Keratinocyte (primary cell): Measurements from ENCODE around the gene VPS4B. TPM values are rescaled to one million over a fixed set of nuclear protein-coding genes. Genes with fewer than 3 reads are reported as not detected.

Source experiments
- DNase-seq: peaks from one replicate; pipeline ENCODE4 v3.0.0-alpha.2; 2011; ENCODE audit warnings: low read depth, missing footprints, low spot score
- FAIRE-seq: peaks from 2 replicates; lab custom pipeline; 2011; peaks lifted over from hg19 to GRCh38; lab: Jason Lieb, UNC
- H2AFZ ChIP-seq: 2 replicates; pipeline ENCODE4 v1.6.0; 2012; ENCODE audit warnings: low read length, control low read depth, inconsistent platforms; ENCODE audit not compliant: control insufficient read depth
- H3K27ac ChIP-seq: 2 replicates; pipeline ENCODE4 v1.5.1; 2011; ENCODE audit warnings: low read length; ENCODE audit not compliant: control insufficient read depth, insufficient read depth
- H3K27me3 ChIP-seq: 3 replicates; pipeline ENCODE4 v1.6.0; 2011; ENCODE audit warnings: low read length; ENCODE audit not compliant: control insufficient read depth, insufficient read depth; ENCODE audit errors: extremely low read depth
- H3K36me3 ChIP-seq, 2 experiments: 2 replicates in 1 of 2; 3 replicates in 1 of 2; pipeline ENCODE4 v1.5.1; 2011; ENCODE audit warnings: low read length in 2 of 2, mild to moderate bottlenecking in 1 of 2; ENCODE audit not compliant: control insufficient read depth in 2 of 2, insufficient read depth in 2 of 2; ENCODE audit errors: extremely low read depth in 1 of 2
- H3K4me1 ChIP-seq: 3 replicates; pipeline ENCODE4 v1.5.1; 2011; ENCODE audit warnings: low read length; ENCODE audit not compliant: control insufficient read depth, insufficient read depth; ENCODE audit errors: extremely low read depth
- H3K4me2 ChIP-seq: 3 replicates; pipeline ENCODE4 v1.6.0; 2011; ENCODE audit warnings: low read depth, low read length; ENCODE audit not compliant: control insufficient read depth, insufficient read depth; ENCODE audit errors: extremely low read depth
- H3K4me3 ChIP-seq, 3 experiments: fragments of 200-600 bp in 1 of 3; sonication (generic) in 1 of 3; 2 replicates in 2 of 3; 3 replicates in 1 of 3; pipeline ENCODE4 v1.5.1; 2011 to 2016; ENCODE audit warnings: low read length in 3 of 3, mild to moderate bottlenecking in 3 of 3, control low read depth in 2 of 3, inconsistent platforms in 1 of 3, low read depth in 1 of 3, mixed read lengths in 1 of 3, mixed run types in 1 of 3, moderate library complexity in 1 of 3; ENCODE audit not compliant: control insufficient read depth in 2 of 3, insufficient read depth in 2 of 3; ENCODE audit errors: extremely low read depth in 1 of 3
- H3K79me2 ChIP-seq: 2 replicates; pipeline ENCODE4 v1.6.0; 2012; ENCODE audit warnings: low read length; ENCODE audit not compliant: control insufficient read depth, insufficient read depth
- H3K9ac ChIP-seq: 3 replicates; pipeline ENCODE4 v1.6.0; 2011; ENCODE audit warnings: low read length; ENCODE audit not compliant: control insufficient read depth, insufficient read depth; ENCODE audit errors: extremely low read depth
- H3K9me1 ChIP-seq: 3 replicates; pipeline ENCODE4 v1.6.0; 2011; ENCODE audit warnings: low read length; ENCODE audit not compliant: control insufficient read depth, insufficient read depth; ENCODE audit errors: extremely low read depth
- H3K9me3 ChIP-seq: 2 replicates; pipeline ENCODE4 v1.5.1; 2012; ENCODE audit warnings: low read depth, low read length; ENCODE audit not compliant: control insufficient read depth
- H4K20me1 ChIP-seq: 3 replicates; pipeline ENCODE4 v1.6.0; 2011; ENCODE audit warnings: low read length; ENCODE audit not compliant: control insufficient read depth, insufficient read depth; ENCODE audit errors: extremely low read depth
- EZH2 ChIP-seq: IDR thresholded peaks from one replicate; pipeline ENCODE4 v1.6.1; 2012; ENCODE audit warnings: inconsistent platforms, mild to moderate bottlenecking, low read length, moderate library complexity
- dilution Hi-C: fragments of 300-500 bp; cut with MboI; formaldehyde crosslinking; loops from one replicate; pipeline ENCODE4 v1.7.0; 2020; ENCODE audit warnings: low sequenced_read_pairs; ENCODE audit not compliant: extremely low pct_ligation_motif_present
- polyA plus RNA-seq, 5 experiments: library from polyadenylated mRNA; depleted of rRNA in 3 of 5; stranded (reverse) in 3 of 5; stranded (forward) in 1 of 5; unstranded in 1 of 5; fragments of >200 nt; gene quantifications; 1 replicate in 1 of 5; 2 replicates in 3 of 5; 3 replicates in 1 of 5; pipeline versions ENCODE4 v1.2.1 to v1.2.3, GENCODE V29; 2011 to 2012; ENCODE audit warnings: missing spikeins in 2 of 5, low read depth in 1 of 5, low replicate concordance in 1 of 5
- TF ChIP-seq, protein P1 (sequence below), 3 experiments: IDR thresholded peaks in 1 of 3; conservative IDR thresholded peaks in 1 of 3; optimal IDR thresholded peaks in 1 of 3; 2 replicates in 2 of 3; 3 replicates in 1 of 3; pipeline versions ENCODE3 to v1.5.1; 2011; ENCODE audit warnings: low read length in 3 of 3, mild to moderate bottlenecking in 3 of 3, moderate library complexity in 2 of 3, control low read depth in 1 of 3, inconsistent platforms in 1 of 3; ENCODE audit not compliant: insufficient read depth in 2 of 3; ENCODE audit errors: extremely low read depth in 1 of 3

Gene VPS4B
- polyA plus RNA-seq, 1 donor (not counting 4 experiments of a cell fraction or from before 2014, with no cell fraction given), result 65.3 TPM

DNA sequence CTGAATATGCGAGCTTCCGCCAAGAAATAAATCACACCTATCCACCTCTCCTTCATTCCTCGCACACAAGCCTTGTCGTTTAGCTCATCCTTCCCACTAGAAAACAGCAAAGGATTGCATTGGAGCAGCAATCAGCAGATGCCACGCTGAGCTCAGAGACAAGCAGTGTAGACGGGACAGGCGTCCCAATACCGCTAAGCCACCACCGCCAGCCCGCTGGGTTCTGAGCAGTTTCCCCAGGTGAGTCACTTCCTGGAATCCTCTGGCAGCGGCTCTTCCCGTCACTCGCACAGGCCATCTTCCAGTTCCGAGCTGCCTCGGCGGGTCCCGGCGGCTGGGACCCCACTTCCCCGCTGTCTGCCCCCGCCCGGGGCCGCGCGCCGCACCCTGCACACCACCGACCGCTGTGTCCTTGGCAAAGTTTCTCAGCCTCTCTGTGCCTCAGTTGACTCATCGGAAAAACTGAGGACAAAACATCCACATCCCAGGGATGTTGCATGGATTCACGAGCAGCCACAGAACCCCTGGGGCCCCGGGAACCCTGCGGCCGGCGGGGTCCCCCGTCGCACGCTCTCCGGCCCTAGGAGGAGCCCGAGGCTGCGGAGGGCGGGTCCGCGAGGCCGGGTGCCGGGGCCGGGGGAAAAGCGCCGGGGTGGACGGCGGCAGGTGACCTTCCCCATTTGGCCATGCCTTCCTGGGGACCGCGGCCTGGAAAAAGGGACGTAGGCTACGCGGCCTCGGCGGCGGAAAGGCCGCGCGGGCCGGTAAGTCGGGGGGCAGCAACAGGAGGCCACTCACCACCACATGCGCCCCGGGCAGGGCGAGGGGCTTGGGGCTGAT is 55.8 kb downstream of the VPS4B start:
- no peak for TF ChIP-seq EZH2
- TF ChIP-seq, protein P1, sequence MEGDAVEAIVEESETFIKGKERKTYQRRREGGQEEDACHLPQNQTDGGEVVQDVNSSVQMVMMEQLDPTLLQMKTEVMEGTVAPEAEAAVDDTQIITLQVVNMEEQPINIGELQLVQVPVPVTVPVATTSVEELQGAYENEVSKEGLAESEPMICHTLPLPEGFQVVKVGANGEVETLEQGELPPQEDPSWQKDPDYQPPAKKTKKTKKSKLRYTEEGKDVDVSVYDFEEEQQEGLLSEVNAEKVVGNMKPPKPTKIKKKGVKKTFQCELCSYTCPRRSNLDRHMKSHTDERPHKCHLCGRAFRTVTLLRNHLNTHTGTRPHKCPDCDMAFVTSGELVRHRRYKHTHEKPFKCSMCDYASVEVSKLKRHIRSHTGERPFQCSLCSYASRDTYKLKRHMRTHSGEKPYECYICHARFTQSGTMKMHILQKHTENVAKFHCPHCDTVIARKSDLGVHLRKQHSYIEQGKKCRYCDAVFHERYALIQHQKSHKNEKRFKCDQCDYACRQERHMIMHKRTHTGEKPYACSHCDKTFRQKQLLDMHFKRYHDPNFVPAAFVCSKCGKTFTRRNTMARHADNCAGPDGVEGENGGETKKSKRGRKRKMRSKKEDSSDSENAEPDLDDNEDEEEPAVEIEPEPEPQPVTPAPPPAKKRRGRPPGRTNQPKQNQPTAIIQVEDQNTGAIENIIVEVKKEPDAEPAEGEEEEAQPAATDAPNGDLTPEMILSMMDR (optimal IDR thresholded peaks at IDR 0.05 in 1 of 3, IDR thresholded peaks at IDR 0.05 in 1 of 3, conservative IDR thresholded peaks at IDR 0.05 in 1 of 3; ENCODE audit: extremely low read depth in 1 of 3, insufficient read depth in 2 of 3, low read length in 3 of 3), result no peak
- dilution Hi-C loops, result no loop called here
- Histone ChIP-seq H3K9me3 (no peaks in the 10 kb centered on the region), H3K9ac (peak overlapping the region; percentile 94), H3K27me3 (no peaks in the 10 kb centered on the region), H3K4me2 (peak overlapping the region; percentile 87), H3K4me1 (peaks cover 16% of the 10 kb centered on the region), H3K9me1 (no peaks in the 10 kb centered on the region), H3K27ac (peak overlapping the region; percentile 54), H3K4me3 (peak overlapping the region; percentile 64 to 97 (median 86)), H3K36me3 (peaks cover 4 to 13% of the 10 kb centered on the region in 2 experiments), H3K79me2 (peaks cover 46% of the 10 kb centered on the region), H4K20me1 (no peaks in the 10 kb centered on the region), H2AFZ (peak overlapping the region; percentile 20)
- peak; percentile 23 for FAIRE-seq
- no peak for DNase-seq

DNA sequence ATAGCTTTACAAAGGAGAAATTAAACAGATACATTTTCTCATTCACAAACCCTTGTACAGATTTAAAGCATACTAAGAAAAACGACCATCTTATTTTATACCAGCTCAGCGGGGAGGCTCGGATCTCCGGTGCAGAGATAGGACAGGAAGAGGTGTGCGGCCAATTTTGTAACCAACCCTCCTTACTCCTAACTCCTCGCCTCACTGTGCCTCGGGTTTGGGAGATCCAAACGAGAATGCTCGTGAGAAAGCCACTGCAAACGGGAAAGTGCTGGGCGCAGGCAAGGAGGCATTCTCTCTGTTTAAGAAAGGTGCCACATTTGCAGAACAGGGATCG is 56.4 kb downstream of the VPS4B start:
- Histone ChIP-seq H3K36me3 (peaks cover 6 to 17% of the 10 kb centered on the region in 2 experiments), H3K9me3 (no peaks in the 10 kb centered on the region), H3K4me2 (peak overlapping the region; percentile 87), H3K27ac (peak overlapping the region; percentile 54), H3K4me3 (peak overlapping the region; percentile 64 to 97 (median 86)), H3K9me1 (no peaks in the 10 kb centered on the region), H3K9ac (peak overlapping the region; percentile 94), H2AFZ (no peak overlapping the region), H4K20me1 (no peaks in the 10 kb centered on the region), H3K79me2 (peaks cover 47% of the 10 kb centered on the region), H3K4me1 (peaks cover 16% of the 10 kb centered on the region), H3K27me3 (no peaks in the 10 kb centered on the region)
- TF ChIP-seq EZH2, result no peak
- TF ChIP-seq, protein P1 (optimal IDR thresholded peaks at IDR 0.05 in 1 of 3, IDR thresholded peaks at IDR 0.05 in 1 of 3, conservative IDR thresholded peaks at IDR 0.05 in 1 of 3; ENCODE audit: extremely low read depth in 1 of 3, insufficient read depth in 2 of 3, low read length in 3 of 3), result no peak
- FAIRE-seq, result no peak
- dilution Hi-C loops, result no loop called here
- DNase-seq, result no peak
